ENCODE results near the gene NRG2. TPM values are rescaled to one million over a fixed set of nuclear protein-coding genes. Genes with fewer than 3 reads are reported as not detected.

Gene NRG2
- total and polyA plus RNA-seq, 12 donors, result 0.64 to 6.6 (median 2.9) TPM

DNA sequence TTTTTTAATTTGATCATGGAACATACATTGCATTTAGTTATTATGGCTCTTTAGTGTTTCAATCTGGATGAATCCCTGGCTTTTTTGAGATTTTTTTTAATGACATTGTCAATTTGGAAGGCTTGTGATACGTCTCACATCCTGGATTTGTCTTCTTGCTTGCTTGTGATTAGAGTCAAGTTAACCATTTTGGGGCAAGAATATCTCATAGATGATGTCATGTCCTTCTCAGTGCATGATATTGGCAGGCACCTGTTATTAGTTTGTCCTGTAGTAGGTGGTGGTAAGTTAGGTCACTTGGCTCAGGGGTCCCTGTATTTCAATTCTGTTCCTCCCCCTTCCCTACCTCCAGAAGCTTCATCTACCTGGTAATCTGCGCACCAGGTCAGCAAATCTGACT lies 244.2 kb downstream of the NRG2 start:
- intact Hi-C loops (cut with DNase I), result loop anchor here in 2 of 10 donors (5.0 to 10.0 kb wide), 3 partner anchors 38 to 346 kb away; no protein-coding TSS in a partner anchor
- ATAC-seq, result no peak
- Histone ChIP-seq H3K9me3 (no peaks in the 10 kb centered on the region), H3K36me3 (no peaks in the 10 kb centered on the region), H3K4me3 (no peak overlapping the region), H3K27ac (no peak overlapping the region), H3K4me1 (peaks cover 0 to 12% (median 5%) of the 10 kb centered on the region in 9 donors), H3K27me3 (peaks cover 5 to 98% (median 86%) of the 10 kb centered on the region in 7 donors)
- WGBS, 2 donors, result 77 to 79% methylated on average over 2 of the region's 2 CpGs
- TF ChIP-seq, protein P1, sequence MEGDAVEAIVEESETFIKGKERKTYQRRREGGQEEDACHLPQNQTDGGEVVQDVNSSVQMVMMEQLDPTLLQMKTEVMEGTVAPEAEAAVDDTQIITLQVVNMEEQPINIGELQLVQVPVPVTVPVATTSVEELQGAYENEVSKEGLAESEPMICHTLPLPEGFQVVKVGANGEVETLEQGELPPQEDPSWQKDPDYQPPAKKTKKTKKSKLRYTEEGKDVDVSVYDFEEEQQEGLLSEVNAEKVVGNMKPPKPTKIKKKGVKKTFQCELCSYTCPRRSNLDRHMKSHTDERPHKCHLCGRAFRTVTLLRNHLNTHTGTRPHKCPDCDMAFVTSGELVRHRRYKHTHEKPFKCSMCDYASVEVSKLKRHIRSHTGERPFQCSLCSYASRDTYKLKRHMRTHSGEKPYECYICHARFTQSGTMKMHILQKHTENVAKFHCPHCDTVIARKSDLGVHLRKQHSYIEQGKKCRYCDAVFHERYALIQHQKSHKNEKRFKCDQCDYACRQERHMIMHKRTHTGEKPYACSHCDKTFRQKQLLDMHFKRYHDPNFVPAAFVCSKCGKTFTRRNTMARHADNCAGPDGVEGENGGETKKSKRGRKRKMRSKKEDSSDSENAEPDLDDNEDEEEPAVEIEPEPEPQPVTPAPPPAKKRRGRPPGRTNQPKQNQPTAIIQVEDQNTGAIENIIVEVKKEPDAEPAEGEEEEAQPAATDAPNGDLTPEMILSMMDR (IDR thresholded peaks at IDR 0.05), result no peak
- no peak for DNase-seq

- Histone ChIP-seq H3K4me1 (peaks cover 0 to 12% (median 5%) of the 10 kb centered on the region in 9 donors), H3K27ac (no peak overlapping the region), H3K27me3 (peaks cover 5 to 98% (median 79%) of the 10 kb centered on the region in 7 donors), H3K9me3 (no peaks in the 10 kb centered on the region), H3K36me3 (no peaks in the 10 kb centered on the region), H3K4me3 (no peak overlapping the region)
- intact Hi-C loops (cut with DNase I), result loop anchor here in 2 of 10 donors (5.0 to 10.0 kb wide), 3 partner anchors 39 to 347 kb away; no protein-coding TSS in a partner anchor
- 55 to 56% methylated on average over 9 of the region's 9 CpGs for WGBS, 2 donors
- ATAC-seq (no peak), DNase-seq (no peak)
- TF ChIP-seq, protein P1 (IDR thresholded peaks at IDR 0.05), result no peak
Measured at GRCh38 chr5:139797856-139798510, 245.1 kb downstream of the NRG2 start.

- no peak for DNase-seq
- WGBS, 2 donors, result 65 to 76% methylated on average over 3 of the region's 3 CpGs
- peaks cover 5 to 95% (median 76%) of the 10 kb centered on the region in 7 donors for H3K27me3 ChIP-seq
- H3K36me3 ChIP-seq, result no peaks in the 10 kb centered on the region
- intact Hi-C loops (cut with DNase I), result loop anchor here in 2 of 10 donors (5.0 to 10.0 kb wide), 3 partner anchors 40 to 347 kb away; no protein-coding TSS in a partner anchor
- peaks cover 0 to 12% (median 5%) of the 10 kb centered on the region in 9 donors for H3K4me1 ChIP-seq
- H3K27ac ChIP-seq, result no peak overlapping the region
- TF ChIP-seq, protein P1 (IDR thresholded peaks at IDR 0.05), result no peak
- no peaks in the 10 kb centered on the region for H3K9me3 ChIP-seq
- ATAC-seq, result no peak
- H3K4me3 ChIP-seq, result no peak overlapping the region
Measured at GRCh38 chr5:139797335-139797734, 245.8 kb downstream of the NRG2 start.

Other genes with a start within 250 kb of the NRG2 start
- under 1 TPM in 2 of 10 donors, not detected in 8; 0.08 to 0.09 TPM for gene PSD2, start 247.5 kb downstream of the NRG2 start, total RNA-seq
- gene PSD2, start 247.5 kb downstream of the NRG2 start, polyA plus RNA-seq, result under 1 TPM in 1 of 2 donors, not detected in 1; 0.03 TPM
- gene PURA, start 70.8 kb upstream of the NRG2 start, total RNA-seq, result 10 to 100 TPM; 19.4 to 27.7 (median 24.5) TPM
- gene PURA, start 70.8 kb upstream of the NRG2 start, polyA plus RNA-seq, result 1 to 10 TPM; 3.2 to 7.5 TPM
- 10 to 100 TPM in 8 of 10 donors, 1 to 10 TPM in 2; 9.5 to 17.2 (median 13.0) TPM for gene IGIP, start 82.6 kb upstream of the NRG2 start, total RNA-seq
- 10 to 100 TPM in 1 of 2 donors, 1 to 10 TPM in 1; 5.0 to 12.1 TPM for gene IGIP, start 82.6 kb upstream of the NRG2 start, polyA plus RNA-seq
- 100 to 1,000 TPM in 3 of 10 donors, 10 to 100 TPM in 7; 55.2 to 114 (median 95.3) TPM for gene CYSTM1, start 131.9 kb upstream of the NRG2 start, total RNA-seq
- gene CYSTM1, start 131.9 kb upstream of the NRG2 start, polyA plus RNA-seq, result 100 to 1,000 TPM in 1 of 2 donors, 10 to 100 TPM in 1; 45.0 to 217 TPM

Measured in heart right ventricle (tissue), 16 donors.